ENCODE measurements around the gene EXOC3.

DNA sequence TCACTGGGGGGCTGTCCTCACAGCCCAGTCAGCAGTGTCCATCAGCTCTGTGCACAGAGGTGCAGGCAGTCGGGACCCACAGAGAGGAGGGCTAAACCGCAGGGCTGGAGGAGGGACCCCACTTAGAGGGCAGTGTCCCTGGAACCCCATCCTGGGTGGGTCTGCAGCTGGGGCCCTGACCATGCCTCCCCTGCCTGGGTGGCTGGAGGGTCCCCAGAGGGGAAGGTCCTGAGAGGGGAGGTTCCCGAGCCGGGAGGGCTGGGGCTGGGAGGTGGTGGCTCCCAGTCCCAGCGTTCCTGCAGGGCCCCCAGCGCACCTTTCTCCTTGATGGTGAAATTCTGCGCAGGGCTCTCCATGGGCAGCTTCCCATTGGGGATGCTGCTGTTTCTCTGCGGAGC is 32.7 kb downstream of the EXOC3 start:
- TF ChIP-seq, protein P1, sequence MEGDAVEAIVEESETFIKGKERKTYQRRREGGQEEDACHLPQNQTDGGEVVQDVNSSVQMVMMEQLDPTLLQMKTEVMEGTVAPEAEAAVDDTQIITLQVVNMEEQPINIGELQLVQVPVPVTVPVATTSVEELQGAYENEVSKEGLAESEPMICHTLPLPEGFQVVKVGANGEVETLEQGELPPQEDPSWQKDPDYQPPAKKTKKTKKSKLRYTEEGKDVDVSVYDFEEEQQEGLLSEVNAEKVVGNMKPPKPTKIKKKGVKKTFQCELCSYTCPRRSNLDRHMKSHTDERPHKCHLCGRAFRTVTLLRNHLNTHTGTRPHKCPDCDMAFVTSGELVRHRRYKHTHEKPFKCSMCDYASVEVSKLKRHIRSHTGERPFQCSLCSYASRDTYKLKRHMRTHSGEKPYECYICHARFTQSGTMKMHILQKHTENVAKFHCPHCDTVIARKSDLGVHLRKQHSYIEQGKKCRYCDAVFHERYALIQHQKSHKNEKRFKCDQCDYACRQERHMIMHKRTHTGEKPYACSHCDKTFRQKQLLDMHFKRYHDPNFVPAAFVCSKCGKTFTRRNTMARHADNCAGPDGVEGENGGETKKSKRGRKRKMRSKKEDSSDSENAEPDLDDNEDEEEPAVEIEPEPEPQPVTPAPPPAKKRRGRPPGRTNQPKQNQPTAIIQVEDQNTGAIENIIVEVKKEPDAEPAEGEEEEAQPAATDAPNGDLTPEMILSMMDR (IDR thresholded peaks at IDR 0.05; ENCODE audit: low read length), result no peak
- no peak for TF ChIP-seq EZH2 (IDR thresholded peaks at IDR 0.05; ENCODE audit: borderline replicate concordance, low read length)

Data from OCI-LY1 (cell line).